Head of caudate nucleus (tissue), 42 donors: ENCODE results near the gene CHPF.

ENCODE experiments used
- DNase-seq, 42 donors: peaks; one replicate each; pipeline versions ENCODE4 v3.0.0 to v3.0.0-alpha.2; 2020 to 2021; ENCODE audit warnings: mixed read lengths in 7 of 42
- intact Hi-C: fragments of 100-400 bp; cut with DNase I; formaldehyde crosslinking; loops from one replicate; pipeline ENCODE4 v1.15.0; 2022

The CHPF gene, protein sequence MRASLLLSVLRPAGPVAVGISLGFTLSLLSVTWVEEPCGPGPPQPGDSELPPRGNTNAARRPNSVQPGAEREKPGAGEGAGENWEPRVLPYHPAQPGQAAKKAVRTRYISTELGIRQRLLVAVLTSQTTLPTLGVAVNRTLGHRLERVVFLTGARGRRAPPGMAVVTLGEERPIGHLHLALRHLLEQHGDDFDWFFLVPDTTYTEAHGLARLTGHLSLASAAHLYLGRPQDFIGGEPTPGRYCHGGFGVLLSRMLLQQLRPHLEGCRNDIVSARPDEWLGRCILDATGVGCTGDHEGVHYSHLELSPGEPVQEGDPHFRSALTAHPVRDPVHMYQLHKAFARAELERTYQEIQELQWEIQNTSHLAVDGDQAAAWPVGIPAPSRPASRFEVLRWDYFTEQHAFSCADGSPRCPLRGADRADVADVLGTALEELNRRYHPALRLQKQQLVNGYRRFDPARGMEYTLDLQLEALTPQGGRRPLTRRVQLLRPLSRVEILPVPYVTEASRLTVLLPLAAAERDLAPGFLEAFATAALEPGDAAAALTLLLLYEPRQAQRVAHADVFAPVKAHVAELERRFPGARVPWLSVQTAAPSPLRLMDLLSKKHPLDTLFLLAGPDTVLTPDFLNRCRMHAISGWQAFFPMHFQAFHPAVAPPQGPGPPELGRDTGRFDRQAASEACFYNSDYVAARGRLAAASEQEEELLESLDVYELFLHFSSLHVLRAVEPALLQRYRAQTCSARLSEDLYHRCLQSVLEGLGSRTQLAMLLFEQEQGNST

DNA sequence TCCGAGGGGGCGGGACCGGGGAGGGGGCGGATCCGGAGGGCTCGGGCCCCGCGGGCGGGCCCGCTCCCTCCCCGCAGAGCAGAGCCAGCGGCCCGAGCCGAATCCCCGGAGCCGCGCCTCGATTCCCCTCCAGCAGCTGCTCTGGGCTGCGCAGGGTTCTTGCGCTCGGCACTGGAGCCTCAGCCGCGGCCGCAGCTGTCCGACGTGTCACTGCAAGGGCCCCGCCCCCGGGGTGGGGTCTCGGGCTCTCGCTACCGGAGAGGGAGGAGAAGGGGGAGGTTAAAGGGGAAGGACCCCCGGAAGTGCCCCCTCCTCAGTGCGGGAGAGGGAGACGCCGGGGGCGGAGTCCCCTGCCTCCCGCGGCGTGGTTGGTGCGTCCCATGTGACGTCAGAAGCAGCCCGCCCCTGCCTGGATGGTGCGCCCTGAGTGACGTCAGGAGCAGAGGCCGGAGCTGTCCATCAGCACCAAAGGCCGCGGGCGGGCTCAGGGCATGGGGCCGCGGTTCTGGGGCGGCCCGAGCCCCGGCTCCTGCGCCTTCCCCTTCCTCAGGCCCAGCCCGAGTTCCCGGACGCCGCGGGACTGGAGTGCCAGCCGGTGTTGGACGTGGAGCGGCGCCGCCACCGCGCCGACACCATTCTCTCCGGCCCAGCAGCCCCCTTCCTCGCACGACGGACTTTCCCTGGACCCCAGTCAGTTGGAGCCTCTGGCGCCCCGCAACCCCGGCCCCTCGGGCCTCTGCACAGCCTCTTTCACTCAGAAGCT, at the start of gene CHPF, which contains the start of gene TMEM198:
Gene CHPF, minus strand, starts transcription at position 214 of the 763 bp plus-strand sequence. CDS start 271 bp downstream, outside the sequence.
Gene TMEM198, plus strand, starts transcription at position 433 of the 763 bp plus-strand sequence. CDS start 700 bp downstream, outside the sequence.
- intact Hi-C loops, result loop anchor here (5.0 kb wide), 2 partner anchors 54 to 156 kb away; partner anchors contain the start of genes DNPEP and STK11IP
- peak; percentile 98 to 100 (median 99) for DNase-seq

DNA sequence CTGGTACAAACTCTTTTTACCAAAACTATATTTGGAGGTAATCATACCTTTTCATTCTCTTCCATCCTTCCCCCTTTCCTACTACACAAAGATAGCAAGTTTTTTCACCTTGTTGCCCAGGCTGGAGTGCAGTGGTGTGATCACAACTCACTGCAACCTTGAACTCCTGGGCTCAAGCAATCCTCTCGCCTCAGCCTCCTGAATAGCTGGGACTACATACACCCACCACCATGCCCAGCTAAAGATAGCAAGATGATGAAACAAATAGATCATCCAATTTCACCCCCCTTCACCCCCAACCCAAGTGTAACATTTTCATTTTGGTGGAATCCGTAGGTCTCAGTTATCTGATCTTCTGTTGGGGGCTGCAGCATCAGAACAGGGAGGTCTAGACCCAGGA, 49.5 kb upstream of the CHPF start:
- intact Hi-C loops, result no loop called here
- no peak for DNase-seq

DNA sequence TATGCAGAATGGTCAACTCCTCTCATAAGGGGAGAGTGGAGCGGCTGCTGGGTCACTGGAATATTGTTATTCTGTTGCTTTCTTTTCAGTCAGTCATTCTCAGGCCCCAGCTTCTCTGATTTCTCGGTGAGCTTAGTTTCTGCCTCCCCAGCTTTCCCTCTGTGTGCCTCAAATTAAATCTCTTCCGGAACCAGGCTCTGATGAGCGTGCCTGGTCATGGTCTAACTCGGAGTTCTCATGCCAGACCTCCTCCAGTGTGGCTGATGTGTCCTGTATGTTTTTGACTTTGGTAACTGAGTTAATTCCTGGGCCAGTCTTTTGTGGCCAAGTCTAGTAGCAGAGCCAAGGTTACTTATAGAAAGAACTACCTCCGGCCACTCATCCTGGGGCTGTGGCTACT, 49.1 kb upstream of the CHPF start:
- intact Hi-C loops, result no loop called here
- no peak for DNase-seq

DNA sequence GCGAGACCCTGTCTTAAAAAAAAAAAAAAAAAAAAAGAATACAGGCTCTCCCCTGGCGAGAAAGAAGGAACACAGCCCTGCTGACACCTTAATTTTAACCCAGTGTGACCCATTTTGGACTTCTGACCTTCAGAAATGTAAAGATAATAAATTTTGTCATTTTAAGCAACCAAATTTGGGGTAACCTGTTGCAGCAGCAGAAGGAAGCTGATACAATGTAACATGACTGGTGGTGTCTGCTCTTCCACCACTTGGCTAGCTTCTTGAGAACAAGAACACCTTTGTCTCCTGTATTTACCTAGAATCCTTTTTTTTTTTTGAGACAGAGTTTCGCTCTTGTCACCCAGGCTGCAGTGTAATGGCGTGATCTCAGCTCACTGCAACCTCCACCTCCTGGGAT, 47.5 kb upstream of the CHPF start:
- no peak for DNase-seq
- intact Hi-C loops, result no loop called here

DNA sequence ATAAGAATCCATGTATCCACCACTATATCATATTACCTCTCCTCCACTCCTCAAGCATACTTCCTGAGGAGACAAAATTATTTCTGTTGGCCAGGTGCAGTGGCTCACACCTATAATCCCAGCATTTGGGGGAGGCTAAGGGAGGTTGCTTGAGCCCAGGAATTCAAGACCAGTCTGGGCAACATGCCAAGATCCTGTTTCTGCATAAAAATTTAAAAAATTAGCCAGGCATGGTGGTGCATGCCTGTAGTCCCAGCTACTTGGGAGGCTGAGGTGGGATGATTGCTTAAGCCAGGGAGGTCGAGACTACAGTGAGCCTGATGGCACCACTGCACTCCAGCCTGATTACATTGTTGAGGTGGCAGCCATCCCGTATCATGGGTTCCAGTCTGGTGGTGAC, 37.7 kb upstream of the CHPF start:
- DNase-seq, result no peak
- intact Hi-C loops, result no loop called here

DNA sequence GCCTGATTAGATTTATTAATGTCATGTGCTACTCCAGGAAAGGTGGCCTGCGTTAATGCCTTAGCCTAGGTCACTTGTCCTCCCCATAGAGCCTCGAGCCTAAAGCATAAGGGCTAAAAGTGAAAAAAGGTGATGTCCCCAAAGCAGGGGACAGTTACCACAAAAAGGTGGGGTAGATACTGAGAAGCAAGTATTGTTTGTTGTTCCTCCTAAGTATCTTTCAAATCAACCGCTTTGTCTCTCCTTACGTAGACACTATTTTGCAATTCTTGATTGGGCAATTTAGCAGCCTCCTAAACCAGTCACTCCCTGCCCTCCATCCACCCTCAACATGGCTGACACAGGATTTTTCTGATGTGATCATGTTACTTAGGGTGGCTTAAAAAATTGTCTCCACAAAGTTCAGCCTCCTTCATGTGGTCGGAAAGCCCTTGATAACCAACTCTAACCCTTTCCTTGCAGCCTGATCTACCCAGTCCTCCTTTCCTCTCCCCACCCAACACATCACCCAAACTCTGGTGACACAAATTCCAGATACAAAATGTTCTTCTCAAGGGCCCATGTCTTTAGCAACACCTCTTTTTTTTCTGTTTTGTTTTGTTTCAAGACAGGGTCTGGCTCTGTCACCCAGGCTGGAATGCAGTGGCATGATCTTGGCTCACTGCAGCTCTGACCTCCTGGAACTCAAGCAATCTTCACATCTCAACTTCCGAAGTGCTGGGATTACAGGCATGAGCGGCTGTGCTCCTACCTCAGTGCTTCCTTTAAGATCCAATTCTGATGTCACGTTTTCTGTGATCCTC, 35.4 kb upstream of the CHPF start:
- intact Hi-C loops, result no loop called here

DNA sequence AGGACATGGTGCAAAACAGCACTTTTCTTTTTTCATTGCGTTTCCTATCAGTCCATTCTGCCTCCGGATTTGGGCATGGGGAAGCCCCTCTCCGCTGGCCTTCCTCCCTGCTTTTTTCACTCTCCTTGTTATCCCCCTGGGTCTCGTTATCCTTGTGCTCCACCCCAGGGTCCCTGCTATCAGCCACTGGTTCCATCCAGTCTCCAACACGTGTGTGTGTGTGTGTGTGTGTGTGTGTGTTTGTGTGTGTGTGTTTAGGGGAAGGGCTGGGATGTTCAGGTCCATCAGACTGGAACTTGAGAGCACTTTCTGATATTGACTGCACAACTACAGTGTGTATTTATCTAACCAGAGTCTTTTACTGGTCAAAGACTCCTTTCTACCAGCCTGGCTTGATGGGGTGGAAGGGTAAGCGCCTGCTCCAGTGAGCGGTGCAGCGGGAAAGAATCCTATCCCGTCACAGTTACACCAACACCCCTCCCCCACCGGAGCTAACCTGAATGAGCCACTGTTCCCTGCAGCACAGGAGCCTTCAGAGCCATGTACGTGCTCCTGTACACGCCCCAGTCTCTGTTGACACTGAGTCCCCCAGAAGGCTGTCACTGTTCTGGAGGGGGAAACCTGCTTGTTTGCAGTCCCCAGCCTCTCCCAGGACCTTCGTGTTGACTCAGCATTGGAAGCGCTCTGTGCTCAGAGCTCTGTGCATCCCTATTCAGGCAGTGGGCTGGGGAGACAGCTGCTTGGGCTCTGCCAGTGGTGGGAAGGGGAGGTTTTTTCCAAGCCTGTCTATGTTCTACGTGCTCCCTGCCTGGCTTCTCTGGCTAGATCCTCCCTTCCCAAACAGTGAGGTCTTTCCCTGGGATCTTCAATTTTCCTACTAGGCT, 33.1 kb upstream of the CHPF start:
- intact Hi-C loops, result no loop called here

More for the DNA sequence above, 35.4 kb upstream of the CHPF start:
- DNase-seq, result no peak

DNA sequence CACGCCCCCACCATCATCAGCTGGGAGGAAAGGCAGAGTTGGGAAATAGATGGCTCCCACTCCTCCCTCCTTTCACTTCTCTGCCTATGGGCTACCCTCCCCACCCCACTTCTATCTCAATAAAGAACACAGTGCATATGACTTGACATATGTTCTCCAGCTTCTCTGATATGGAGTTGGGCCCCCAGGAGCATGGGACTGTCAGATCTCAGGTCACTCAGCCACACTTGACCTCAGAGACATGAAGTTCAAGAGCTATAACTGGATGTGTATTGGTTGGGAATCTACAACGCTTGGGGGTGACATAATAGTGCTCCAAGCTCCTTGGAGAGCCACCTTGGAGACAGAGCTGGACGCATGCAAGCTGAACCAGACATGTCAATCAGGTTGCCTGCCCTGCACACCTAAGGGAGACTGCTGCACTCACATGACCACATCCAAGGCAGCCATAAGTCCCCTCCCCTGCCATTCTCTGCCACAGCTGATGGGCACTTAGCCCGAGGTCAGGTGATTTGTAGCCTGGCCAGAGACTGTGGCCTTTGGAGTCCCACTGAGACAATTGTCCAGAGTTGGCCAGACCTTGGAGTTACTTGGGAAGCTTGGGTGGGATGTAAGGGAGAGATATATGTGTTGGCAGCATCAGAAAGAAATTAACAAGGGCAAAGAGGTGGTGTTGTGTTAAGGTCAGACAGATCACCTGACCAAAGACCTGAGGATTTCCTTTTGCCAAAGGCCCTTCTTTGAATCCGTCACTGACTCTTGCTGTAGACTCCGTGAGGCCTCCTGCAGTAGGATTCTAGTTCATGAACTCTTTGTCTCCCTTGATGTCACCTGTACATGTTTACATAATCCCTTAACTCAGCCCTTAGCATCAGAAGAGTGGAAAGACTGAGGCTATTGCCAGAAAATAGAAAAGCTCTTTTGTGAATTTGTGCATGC, 32.2 kb upstream of the CHPF start:
- intact Hi-C loops, result no loop called here
- no peak for DNase-seq

More for the DNA sequence above, 33.1 kb upstream of the CHPF start:
- DNase-seq, result peak in 32 of 42 donors; percentile 12 to 74 (median 46)

DNA sequence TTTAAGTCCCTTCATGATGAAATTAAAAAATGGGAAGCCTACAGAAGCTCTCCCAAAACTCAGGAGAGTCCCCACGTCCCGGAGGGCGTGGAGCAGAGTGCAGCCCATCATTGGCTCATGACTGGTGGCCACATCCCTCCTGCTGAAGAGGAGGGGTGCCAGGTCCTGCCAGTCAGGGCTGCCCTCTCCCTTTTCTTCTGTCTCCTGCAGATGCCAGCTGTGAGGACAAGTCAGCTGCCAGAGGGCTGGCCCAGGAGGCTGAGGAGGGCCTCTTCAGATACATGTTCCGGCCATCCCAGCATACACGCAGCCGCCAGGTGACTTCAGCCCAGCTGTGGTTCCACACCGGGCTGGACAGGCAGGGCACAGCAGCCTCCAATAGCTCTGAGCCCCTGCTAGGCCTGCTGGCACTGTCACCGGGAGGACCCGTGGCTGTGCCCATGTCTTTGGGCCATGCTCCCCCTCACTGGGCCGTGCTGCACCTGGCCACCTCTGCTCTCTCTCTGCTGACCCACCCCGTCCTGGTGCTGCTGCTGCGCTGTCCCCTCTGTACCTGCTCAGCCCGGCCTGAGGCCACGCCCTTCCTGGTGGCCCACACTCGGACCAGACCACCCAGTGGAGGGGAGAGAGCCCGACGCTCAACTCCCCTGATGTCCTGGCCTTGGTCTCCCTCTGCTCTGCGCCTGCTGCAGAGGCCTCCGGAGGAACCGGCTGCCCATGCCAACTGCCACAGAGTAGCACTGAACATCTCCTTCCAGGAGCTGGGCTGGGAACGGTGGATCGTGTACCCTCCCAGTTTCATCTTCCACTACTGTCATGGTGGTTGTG, 31.1 kb upstream of the CHPF start:
- no peak for DNase-seq
- intact Hi-C loops, result no loop called here

DNA sequence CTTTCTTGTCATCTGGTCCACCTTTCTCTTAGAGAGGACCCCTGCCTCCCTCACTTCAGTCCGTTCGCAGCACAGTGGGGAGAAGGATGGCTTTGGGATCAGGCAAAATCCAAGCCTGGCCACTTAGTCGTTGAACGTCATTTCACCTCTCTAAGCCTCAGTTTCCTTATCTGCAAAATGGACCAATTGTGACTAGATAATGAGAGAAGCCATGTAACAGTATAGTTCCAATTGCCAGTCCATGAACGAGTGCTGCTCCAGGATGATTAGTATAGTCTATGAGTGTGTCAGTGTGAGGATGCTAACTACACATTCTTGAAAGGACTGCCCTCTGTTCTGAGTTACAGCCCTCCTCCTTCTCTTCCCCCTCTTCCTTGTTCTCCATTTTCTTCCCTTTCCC, 29.6 kb upstream of the CHPF start:
- DNase-seq, result no peak
- intact Hi-C loops, result no loop called here

DNA sequence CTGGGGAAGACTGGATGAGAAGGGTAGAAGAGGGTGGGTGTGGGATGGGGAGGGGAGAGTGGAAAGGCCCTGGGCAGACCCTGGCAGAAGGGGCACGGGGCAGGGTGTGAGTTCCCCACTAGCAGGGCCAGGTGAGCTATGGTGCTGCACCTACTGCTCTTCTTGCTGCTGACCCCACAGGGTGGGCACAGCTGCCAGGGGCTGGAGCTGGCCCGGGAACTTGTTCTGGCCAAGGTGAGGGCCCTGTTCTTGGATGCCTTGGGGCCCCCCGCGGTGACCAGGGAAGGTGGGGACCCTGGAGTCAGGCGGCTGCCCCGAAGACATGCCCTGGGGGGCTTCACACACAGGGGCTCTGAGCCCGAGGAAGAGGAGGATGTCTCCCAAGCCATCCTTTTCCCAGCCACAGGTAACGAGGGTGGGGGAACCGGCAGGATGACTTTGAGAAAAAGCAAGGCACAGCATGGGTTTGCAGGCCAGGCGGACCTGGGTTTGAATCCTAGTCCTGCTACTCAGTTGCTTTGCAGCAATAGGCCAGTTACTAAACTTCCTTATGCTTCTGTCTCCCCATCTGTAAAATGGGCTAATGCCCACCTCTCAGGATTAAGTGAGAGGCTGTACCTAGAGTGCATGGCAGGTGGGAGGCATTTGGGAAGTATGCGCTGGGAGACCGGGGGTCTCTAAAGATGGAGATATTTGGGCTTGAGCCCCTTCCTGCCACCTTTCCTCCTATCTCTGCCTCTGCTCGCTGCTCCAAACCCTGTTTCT, 28.8 kb upstream of the CHPF start, which contains the start of gene INHA:
Gene INHA, plus strand, starts transcription at position 74 of the 765 bp plus-strand sequence. Its CDS starts 65 bp downstream, at position 139.
- no peak for DNase-seq
- intact Hi-C loops, result no loop called here

DNA sequence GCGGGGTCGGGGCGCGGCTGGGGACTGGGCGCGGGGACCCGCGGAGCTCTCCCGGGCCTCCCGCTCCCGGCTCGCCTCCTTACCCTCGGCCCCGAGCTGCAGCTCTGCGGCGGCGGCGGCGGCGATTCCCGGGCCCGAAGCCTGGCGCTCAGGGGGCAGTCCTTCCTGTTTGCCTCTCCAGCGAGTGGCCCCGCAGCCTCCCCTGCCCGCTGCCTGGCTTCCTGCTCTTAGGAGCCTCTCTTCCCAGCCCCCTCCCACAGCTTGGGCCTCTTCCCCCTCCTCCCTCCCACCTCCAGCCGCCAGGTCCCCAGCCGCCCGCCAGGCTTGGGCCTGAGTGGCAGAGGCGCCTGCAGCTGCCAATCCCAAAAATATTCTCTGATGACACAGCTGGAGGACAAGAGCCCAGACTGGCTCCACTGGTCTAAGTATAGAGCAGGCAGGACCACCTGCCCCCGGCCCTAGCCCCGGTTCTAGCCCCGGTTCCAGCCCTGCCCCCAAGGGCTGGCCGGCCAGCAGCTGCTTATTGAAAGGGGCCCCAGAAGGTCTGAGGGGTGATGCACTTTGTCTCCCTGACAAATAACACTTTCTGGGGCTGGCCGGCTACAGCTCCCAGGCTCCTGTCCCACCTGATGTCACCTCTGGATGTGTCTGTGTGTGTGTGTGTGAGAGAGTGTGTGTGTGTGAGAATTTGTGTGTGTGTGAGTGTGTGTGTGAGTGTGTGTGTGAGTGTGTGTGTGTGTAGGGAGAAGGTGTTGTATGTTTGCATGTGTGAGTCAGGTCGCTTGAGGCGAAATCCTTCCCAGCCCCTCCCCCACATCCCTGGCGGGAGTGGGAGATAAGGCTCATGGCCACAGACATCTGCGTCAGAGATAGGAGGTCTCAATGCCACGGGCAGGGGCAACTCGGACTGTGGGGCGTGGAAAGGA, 28.0 kb upstream of the CHPF start, which contains the start of gene OBSL1:
Gene OBSL1, minus strand, starts transcription at position 229 of the 926 bp plus-strand sequence. CDS start 307 bp downstream, outside the sequence.
- intact Hi-C loops, result no loop called here
- DNase-seq, result peak in 36 of 42 donors; percentile 20 to 74 (median 53)

DNA sequence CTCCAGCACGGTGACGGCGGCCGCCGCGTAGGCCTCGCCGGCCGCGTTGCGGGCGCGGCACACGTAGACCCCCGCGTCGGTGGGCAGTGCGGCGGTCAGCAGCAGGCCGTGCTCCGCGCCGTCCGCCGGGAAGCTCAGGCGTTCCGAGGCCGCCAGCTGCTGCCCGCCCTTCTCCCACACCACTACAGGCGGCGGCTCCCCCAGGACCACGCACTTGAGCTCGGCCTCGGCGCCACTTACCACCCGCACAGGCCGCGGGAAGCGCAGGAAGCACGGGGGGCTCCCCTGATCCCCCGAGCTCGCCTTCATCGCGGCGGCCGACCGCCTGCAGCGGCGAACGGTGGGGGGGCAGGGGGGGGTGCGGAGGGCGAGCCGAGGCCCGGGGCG, 27.3 kb upstream of the CHPF start:
- intact Hi-C loops, result no loop called here
- peak in 4 of 42 donors; percentile 17 to 47 (median 32) for DNase-seq
